ENCODE data around the gene SP2. TPM values are rescaled to one million over a fixed set of nuclear protein-coding genes. Genes with fewer than 3 reads are reported as not detected.

SP2 gene
- total and polyA plus RNA-seq, 2 of the 13 experiments (the other 11 are each of a cell fraction or from before 2014, with no cell fraction given), result 1.4 to 4.8 TPM

- no peak for TF ChIP-seq ZNF512 (CRISPR knock-in tag; IDR thresholded peaks at IDR 0.05)
- no peak for TF ChIP-seq MTF1 (CRISPR knock-in tag; IDR thresholded peaks at IDR 0.05)
- peak; percentile 74; the same call in 1 of the 2 replicates for TF ChIP-seq PHF21A (CRISPR knock-in tag; IDR thresholded peaks at IDR 0.05)
- TF ChIP-seq ZNF670 (CRISPR knock-in tag; IDR thresholded peaks at IDR 0.05; ENCODE audit: borderline replicate concordance), result peak; percentile 74; the same call in 1 of the 2 replicates
- TF ChIP-seq SSRP1 (CRISPR knock-in tag; IDR thresholded peaks at IDR 0.05), result no peak
Observed at GRCh38 chr17:47850692-47851573, 45.1 kb upstream of the SP2 start, which contains the start of gene SP6 (continued).

DNA sequence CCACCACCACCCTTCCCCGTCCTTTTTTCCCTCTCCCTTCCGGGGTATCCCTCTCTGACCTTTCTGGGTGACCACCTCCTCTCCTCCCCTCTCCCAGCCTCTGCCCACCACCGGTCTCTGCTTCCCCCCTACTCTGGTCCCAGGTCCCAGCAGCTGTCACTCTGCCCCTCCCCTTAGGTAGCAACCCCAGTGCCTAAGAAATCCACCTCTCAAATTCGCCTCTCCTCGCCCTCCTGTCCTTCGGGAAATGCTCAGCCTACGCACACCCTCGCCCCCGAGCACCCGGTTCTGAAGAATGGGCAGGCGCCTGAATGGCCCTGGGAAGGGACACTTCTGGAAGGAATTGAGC is 44.3 kb upstream of the SP2 start:
- H3K4me1 ChIP-seq (ENCODE audit: insufficient read depth, low read length), result peaks cover 12% of the 10 kb centered on the region
- no peak overlapping the region for H3K4me3 ChIP-seq (replicated peaks in 1 of 3; ENCODE audit: insufficient read depth in 1 of 3, low read depth in 2 of 3, low read length in 3 of 3)
- no peak for TF ChIP-seq ZNF589 (CRISPR knock-in tag; conservative IDR thresholded peaks at IDR 0.05)
- TF ChIP-seq ZSCAN12 (CRISPR knock-in tag; IDR thresholded peaks at IDR 0.05), result no peak
- TF ChIP-seq NBN (conservative IDR thresholded peaks at IDR 0.05), result no peak
- TF ChIP-seq MAF1 (CRISPR knock-in tag; IDR thresholded peaks at IDR 0.05; ENCODE audit: borderline replicate concordance), result no peak
- TF ChIP-seq, protein P1, sequence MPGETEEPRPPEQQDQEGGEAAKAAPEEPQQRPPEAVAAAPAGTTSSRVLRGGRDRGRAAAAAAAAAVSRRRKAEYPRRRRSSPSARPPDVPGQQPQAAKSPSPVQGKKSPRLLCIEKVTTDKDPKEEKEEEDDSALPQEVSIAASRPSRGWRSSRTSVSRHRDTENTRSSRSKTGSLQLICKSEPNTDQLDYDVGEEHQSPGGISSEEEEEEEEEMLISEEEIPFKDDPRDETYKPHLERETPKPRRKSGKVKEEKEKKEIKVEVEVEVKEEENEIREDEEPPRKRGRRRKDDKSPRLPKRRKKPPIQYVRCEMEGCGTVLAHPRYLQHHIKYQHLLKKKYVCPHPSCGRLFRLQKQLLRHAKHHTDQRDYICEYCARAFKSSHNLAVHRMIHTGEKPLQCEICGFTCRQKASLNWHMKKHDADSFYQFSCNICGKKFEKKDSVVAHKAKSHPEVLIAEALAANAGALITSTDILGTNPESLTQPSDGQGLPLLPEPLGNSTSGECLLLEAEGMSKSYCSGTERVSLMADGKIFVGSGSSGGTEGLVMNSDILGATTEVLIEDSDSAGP (CRISPR knock-in tag; IDR thresholded peaks at IDR 0.05; ENCODE audit: borderline replicate concordance), result no peak
- no peak for TF ChIP-seq ZNF292 (CRISPR knock-in tag; IDR thresholded peaks at IDR 0.05; ENCODE audit: borderline replicate concordance, low read depth)
- no peak for TF ChIP-seq ZNF451 (CRISPR knock-in tag; IDR thresholded peaks at IDR 0.05)
- no peak for TF ChIP-seq ZSCAN25 (CRISPR knock-in tag; IDR thresholded peaks at IDR 0.05)
- TF ChIP-seq, protein P2, sequence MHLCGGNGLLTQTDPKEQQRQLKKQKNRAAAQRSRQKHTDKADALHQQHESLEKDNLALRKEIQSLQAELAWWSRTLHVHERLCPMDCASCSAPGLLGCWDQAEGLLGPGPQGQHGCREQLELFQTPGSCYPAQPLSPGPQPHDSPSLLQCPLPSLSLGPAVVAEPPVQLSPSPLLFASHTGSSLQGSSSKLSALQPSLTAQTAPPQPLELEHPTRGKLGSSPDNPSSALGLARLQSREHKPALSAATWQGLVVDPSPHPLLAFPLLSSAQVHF (CRISPR knock-in tag; IDR thresholded peaks at IDR 0.05), result no peak
- no peak for TF ChIP-seq GATAD1 (CRISPR knock-in tag; IDR thresholded peaks at IDR 0.05)
- TF ChIP-seq ZNF530 (CRISPR knock-in tag; IDR thresholded peaks at IDR 0.05; ENCODE audit: low read depth), result no peak
- 65% methylated on average over 11 of the region's 11 CpGs for WGBS (ENCODE audit: low lambda C conversion rate)
- H3K27ac ChIP-seq (ENCODE audit: extremely low read length, insufficient read depth, low read length), result no peak overlapping the region
- no peak for ATAC-seq
- H3K36me3 ChIP-seq (replicated peaks in 1 of 2; ENCODE audit: control insufficient read depth in 1 of 2, insufficient read depth in 2 of 2, low read length in 2 of 2), result no peaks in the 10 kb centered on the region
- CTCF ChIA-PET (ENCODE audit: low intra/inter-chr PET ratio, low total read pairs), result no interaction called here
- POLR2A ChIA-PET, result interaction anchor here (1.3 to 2.8 kb wide), 4 partner anchors 11 to 44 kb away, joined by 3 to 28 read pairs (median 12); partner anchors contain the start of genes LRRC46, MRPL10, SCRN2 and SP2
- no peak overlapping the region for H3K9ac ChIP-seq (ENCODE audit: insufficient read depth, low read depth, low read length)
- H3K4me2 ChIP-seq (ENCODE audit: low read depth, low read length), result no peak overlapping the region
- no peaks in the 10 kb centered on the region for H4K20me1 ChIP-seq (ENCODE audit: insufficient read depth, low read length)
- no peaks in the 10 kb centered on the region for H3K9me3 ChIP-seq (ENCODE audit: low read length)
- no peak for FAIRE-seq
- BruUV-seq (replicated peaks), result no TSS peak
- intact Hi-C loops (cut with micrococcal nuclease; ENCODE audit: unreplicated experiment), result no loop called here
- DNase-seq (ENCODE audit: low spot score), result no peak
- H3K79me2 ChIP-seq (ENCODE audit: insufficient read depth, low read length), result no peaks in the 10 kb centered on the region
- peaks cover 19 to 80% of the 10 kb centered on the region in 2 experiments for H3K27me3 ChIP-seq (ENCODE audit: control insufficient read depth in 1 of 2, insufficient read depth in 2 of 2, low read length in 2 of 2)
- in situ Hi-C loops (cut with HindIII; ENCODE audit: extremely low pct_ligation_motif_present, low pct_unique_long_range_greater_than_20kb), result no loop called here
- H2AFZ ChIP-seq (ENCODE audit: low read length), result no peak overlapping the region

All from HepG2 (cell line).